Measurements from ENCODE around the gene SSMEM1.

- TF ChIP-seq CTCF (conservative IDR thresholded peaks at IDR 0.05; ENCODE audit: low read length) (no peak), EZH2phosphoT487 (IDR thresholded peaks at IDR 0.05; ENCODE audit: borderline replicate concordance, low read depth, low read length) (no peak)
These were observed 20.4 kb downstream of the SSMEM1 start for GRCh38 chr7:130227883-130228575.
